ENCODE measurements around the gene PHC2.
A peak's percentile ranks its signal among the peaks of the same experiment; 100 is the strongest.

The PHC2 gene

GRCh38 chr1:33287317-33287716 lies 143.6 kb downstream of the PHC2 start:
- no peak for DNase-seq

GRCh38 chr1:33286451-33287185 lies 144.3 kb downstream of the PHC2 start:
- no peak for DNase-seq

GRCh38 chr1:33284049-33284448 lies 146.8 kb downstream of the PHC2 start:
- DNase-seq, result no peak

- DNase-seq, result peak in 1 of 2 donors; percentile 7
These were observed 148.1 kb downstream of the PHC2 start for GRCh38 chr1:33282791-33283190.

GRCh38 chr1:33281554-33282303 lies 149.2 kb downstream of the PHC2 start:
- DNase-seq, result no peak

GRCh38 chr1:33280091-33280661 lies 150.7 kb downstream of the PHC2 start:
- no peak for DNase-seq

- DNase-seq, result no peak
These were observed 153.3 kb downstream of the PHC2 start for GRCh38 chr1:33277488-33278084.

GRCh38 chr1:33276573-33277298 lies 154.2 kb downstream of the PHC2 start:
- no peak for DNase-seq

GRCh38 chr1:33275706-33276572 lies 155.0 kb downstream of the PHC2 start:
- no peak for DNase-seq

- DNase-seq, result no peak
These were observed 155.7 kb downstream of the PHC2 start for GRCh38 chr1:33275195-33275594.

- no peak for DNase-seq
These were observed 156.4 kb downstream of the PHC2 start for GRCh38 chr1:33274446-33274845.

- DNase-seq, result no peak
These were observed 156.9 kb downstream of the PHC2 start for GRCh38 chr1:33273961-33274371.
